VCaP (cell line): ENCODE results near the gene PAPOLA.

Experiments
- H3K27ac ChIP-seq: fragments of 450-650 bp; 2 replicates; pipeline ENCODE4 v1.5.1; 2017
- TF ChIP-seq, protein P1 (sequence below): fragments of 450-650 bp; conservative IDR thresholded peaks from 2 replicates; pipeline ENCODE4 v1.5.1; 2017; ENCODE audit warnings: mild to moderate bottlenecking, moderate library complexity

The PAPOLA gene

GRCh38 chr14:96616161-96616721 lies 114.1 kb downstream of the PAPOLA start:
- TF ChIP-seq, protein P1, sequence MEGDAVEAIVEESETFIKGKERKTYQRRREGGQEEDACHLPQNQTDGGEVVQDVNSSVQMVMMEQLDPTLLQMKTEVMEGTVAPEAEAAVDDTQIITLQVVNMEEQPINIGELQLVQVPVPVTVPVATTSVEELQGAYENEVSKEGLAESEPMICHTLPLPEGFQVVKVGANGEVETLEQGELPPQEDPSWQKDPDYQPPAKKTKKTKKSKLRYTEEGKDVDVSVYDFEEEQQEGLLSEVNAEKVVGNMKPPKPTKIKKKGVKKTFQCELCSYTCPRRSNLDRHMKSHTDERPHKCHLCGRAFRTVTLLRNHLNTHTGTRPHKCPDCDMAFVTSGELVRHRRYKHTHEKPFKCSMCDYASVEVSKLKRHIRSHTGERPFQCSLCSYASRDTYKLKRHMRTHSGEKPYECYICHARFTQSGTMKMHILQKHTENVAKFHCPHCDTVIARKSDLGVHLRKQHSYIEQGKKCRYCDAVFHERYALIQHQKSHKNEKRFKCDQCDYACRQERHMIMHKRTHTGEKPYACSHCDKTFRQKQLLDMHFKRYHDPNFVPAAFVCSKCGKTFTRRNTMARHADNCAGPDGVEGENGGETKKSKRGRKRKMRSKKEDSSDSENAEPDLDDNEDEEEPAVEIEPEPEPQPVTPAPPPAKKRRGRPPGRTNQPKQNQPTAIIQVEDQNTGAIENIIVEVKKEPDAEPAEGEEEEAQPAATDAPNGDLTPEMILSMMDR, result no peak
- no peak overlapping the region for H3K27ac ChIP-seq
